ENCODE data around the gene VPS26B. TPM values are rescaled to one million over a fixed set of nuclear protein-coding genes. Genes with fewer than 3 reads are reported as not detected.

VPS26B gene
- total and polyA plus RNA-seq, 9 of the 15 experiments (the other 6 are each of a cell fraction or from before 2014, with no cell fraction given): 3.5 to 43.3 (median 27.4) TPM

DNA sequence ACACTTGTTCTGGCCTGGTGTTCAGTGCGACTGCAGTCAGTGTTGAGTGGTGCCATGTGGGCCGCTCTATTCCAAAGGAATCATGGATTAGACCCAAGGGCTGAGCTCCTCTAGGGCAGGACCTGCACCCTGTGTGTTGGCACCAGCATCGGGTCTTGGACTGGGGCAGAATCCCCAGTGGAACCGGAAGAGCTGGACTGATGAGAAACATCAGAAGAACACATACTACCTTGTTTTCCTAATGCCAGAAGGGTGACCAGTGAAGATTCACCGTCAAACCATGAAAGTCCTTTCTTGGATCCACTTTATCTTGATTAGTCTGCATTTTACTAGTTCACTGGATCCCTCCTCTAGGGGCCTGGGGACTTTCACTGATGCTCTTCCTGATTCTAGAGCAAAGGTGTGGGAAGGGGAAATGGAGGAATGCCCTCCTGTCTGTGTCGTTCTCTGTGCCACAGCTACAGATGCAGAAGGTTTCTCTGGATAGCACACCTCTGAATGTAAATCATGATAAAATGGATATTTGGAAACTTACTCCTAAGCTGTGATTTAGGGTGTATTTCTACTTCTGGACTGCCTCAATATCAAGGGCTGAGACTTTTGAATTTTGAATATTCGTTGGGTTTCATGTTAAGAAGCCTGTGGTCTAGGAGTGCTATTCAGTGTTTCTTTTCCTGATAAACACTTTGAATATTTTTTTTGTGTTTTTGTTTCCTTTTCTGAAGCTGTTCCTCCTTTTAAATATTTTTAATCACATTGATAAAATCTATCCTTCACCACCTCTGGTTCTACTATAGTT, 40.7 kb downstream of the VPS26B start (continued):
- TF ChIP-seq ZNF140 (CRISPR knock-in tag; IDR thresholded peaks at IDR 0.05) (no peak), THAP12 (CRISPR knock-in tag; IDR thresholded peaks at IDR 0.05) (no peak), EHMT2 (IDR thresholded peaks at IDR 0.05) (no peak), DNMT1 (IDR thresholded peaks at IDR 0.05) (no peak)
- TF ChIP-seq, protein P1, sequence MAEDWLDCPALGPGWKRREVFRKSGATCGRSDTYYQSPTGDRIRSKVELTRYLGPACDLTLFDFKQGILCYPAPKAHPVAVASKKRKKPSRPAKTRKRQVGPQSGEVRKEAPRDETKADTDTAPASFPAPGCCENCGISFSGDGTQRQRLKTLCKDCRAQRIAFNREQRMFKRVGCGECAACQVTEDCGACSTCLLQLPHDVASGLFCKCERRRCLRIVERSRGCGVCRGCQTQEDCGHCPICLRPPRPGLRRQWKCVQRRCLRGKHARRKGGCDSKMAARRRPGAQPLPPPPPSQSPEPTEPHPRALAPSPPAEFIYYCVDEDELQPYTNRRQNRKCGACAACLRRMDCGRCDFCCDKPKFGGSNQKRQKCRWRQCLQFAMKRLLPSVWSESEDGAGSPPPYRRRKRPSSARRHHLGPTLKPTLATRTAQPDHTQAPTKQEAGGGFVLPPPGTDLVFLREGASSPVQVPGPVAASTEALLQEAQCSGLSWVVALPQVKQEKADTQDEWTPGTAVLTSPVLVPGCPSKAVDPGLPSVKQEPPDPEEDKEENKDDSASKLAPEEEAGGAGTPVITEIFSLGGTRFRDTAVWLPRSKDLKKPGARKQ (CRISPR knock-in tag; IDR thresholded peaks at IDR 0.05): no peak

- in situ Hi-C loops (cut with MboI) (no loop called here), intact Hi-C loops (cut with micrococcal nuclease) (no loop called here)
- WGBS (ENCODE audit: insufficient coverage, low coverage, missing lambda C conversion rate): 53% methylated on average over 5 of the region's 5 CpGs
- Histone ChIP-seq H3K9ac (ENCODE audit: insufficient read depth in 1 of 2, low read depth in 2 of 2, low read length in 2 of 2) (no peak overlapping the region), H3K27ac (ENCODE audit: extremely low read depth, low read depth, low read length) (no peak overlapping the region), H3K4me1 (replicated peaks in 1 of 2; ENCODE audit: control insufficient read depth in 2 of 2, insufficient read depth in 2 of 2, low read length in 2 of 2) (no peaks in the 10 kb centered on the region; a peak in 1 of 5 replicates), H3K4me2 (ENCODE audit: insufficient read depth, low read length) (no peak overlapping the region), H2AFZ (ENCODE audit: low read depth, low read length) (no peak overlapping the region), H3K9me1 (ENCODE audit: control insufficient read depth, insufficient read depth, low read length) (no peaks in the 10 kb centered on the region), H4K20me1 (replicated peaks; ENCODE audit: control insufficient read depth, insufficient read depth, low read length) (no peaks in the 10 kb centered on the region), H3K79me2 (ENCODE audit: control insufficient read depth, insufficient read depth, low read length) (no peaks in the 10 kb centered on the region), H3K27me3 (ENCODE audit: control insufficient read depth in 2 of 2, insufficient read depth in 2 of 2, low read length in 2 of 2) (peaks cover 3 to 20% of the 10 kb centered on the region in 2 experiments; a peak in 4 of 5 replicates), H3K9me3 (replicated peaks; ENCODE audit: control insufficient read depth, insufficient read depth, low read depth, low read length) (no peaks in the 10 kb centered on the region), H3K4me3 (no peak overlapping the region), H3K36me3 (ENCODE audit: control insufficient read depth, insufficient read depth, low read length) (peaks cover 21% of the 10 kb centered on the region; the same call in 1 of the 3 replicates)
- DNase-seq (ENCODE audit: extremely low read depth in 1 of 4, low spot score in 3 of 4) (no peak), ATAC-seq (no peak), FAIRE-seq (no peak)
- CTCF ChIA-PET (ENCODE audit: low intra/inter-chr PET ratio): no interaction called here
- BruUV-seq (replicated peaks): no TSS peak
- POLR2A ChIA-PET: no interaction called here
- TF ChIP-seq TAF15 (IDR thresholded peaks at IDR 0.05; ENCODE audit: low read depth, low read length) (no peak), CEBPB (tag; IDR thresholded peaks at IDR 0.05) (no peak), ZNF184 (CRISPR knock-in tag; IDR thresholded peaks at IDR 0.05) (no peak), KLF1 (tag; IDR thresholded peaks at IDR 0.05) (no peak), ZNF780A (CRISPR knock-in tag; IDR thresholded peaks at IDR 0.05) (no peak), MAFG (tag; conservative IDR thresholded peaks at IDR 0.05) (no peak), MCM5 (IDR thresholded peaks at IDR 0.05; ENCODE audit: low read depth) (no peak)
- TF ChIP-seq, protein P2, sequence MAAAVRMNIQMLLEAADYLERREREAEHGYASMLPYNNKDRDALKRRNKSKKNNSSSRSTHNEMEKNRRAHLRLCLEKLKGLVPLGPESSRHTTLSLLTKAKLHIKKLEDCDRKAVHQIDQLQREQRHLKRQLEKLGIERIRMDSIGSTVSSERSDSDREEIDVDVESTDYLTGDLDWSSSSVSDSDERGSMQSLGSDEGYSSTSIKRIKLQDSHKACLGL (CRISPR knock-in tag; IDR thresholded peaks at IDR 0.05; ENCODE audit: borderline replicate concordance, poor library complexity, severe bottlenecking): no peak
- TF ChIP-seq, protein P3, sequence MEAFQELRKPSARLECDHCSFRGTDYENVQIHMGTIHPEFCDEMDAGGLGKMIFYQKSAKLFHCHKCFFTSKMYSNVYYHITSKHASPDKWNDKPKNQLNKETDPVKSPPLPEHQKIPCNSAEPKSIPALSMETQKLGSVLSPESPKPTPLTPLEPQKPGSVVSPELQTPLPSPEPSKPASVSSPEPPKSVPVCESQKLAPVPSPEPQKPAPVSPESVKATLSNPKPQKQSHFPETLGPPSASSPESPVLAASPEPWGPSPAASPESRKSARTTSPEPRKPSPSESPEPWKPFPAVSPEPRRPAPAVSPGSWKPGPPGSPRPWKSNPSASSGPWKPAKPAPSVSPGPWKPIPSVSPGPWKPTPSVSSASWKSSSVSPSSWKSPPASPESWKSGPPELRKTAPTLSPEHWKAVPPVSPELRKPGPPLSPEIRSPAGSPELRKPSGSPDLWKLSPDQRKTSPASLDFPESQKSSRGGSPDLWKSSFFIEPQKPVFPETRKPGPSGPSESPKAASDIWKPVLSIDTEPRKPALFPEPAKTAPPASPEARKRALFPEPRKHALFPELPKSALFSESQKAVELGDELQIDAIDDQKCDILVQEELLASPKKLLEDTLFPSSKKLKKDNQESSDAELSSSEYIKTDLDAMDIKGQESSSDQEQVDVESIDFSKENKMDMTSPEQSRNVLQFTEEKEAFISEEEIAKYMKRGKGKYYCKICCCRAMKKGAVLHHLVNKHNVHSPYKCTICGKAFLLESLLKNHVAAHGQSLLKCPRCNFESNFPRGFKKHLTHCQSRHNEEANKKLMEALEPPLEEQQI (IDR thresholded peaks at IDR 0.05): no peak
These were observed 42.0 kb downstream of the VPS26B start for GRCh38 chr11:134266440-134266839.

All from K562 (cell line).